DND-41 (cell line): ENCODE measurements around the gene EHHADH.

Experiments used
- CTCF ChIP-seq: IDR thresholded peaks from 2 replicates; pipeline ENCODE4 v1.5.1; 2012; ENCODE audit warnings: borderline replicate concordance, low read length, moderate library complexity, mild to moderate bottlenecking; ENCODE audit not compliant: poor library complexity, severe bottlenecking; ENCODE audit errors: extremely low read depth
- EZH2 ChIP-seq: IDR thresholded peaks from 3 replicates; pipeline ENCODE4 v1.6.1; 2012; ENCODE audit warnings: borderline replicate concordance, low read depth, mild to moderate bottlenecking, moderate library complexity, low read length, inconsistent platforms; ENCODE audit not compliant: severe bottlenecking

GRCh38 chr3:185290266-185290665 lies 36.4 kb upstream of the EHHADH start:
- TF ChIP-seq CTCF (no peak), EZH2 (no peak)
